Uterus (tissue), 2 donors: ENCODE data around the gene FAM163B.

Experiments
- CTCF ChIP-seq, 4 experiments: fragments of 200-600 bp in 2 of 4; fragments of 450-650 bp in 2 of 4; sonication (generic) in 2 of 4; IDR thresholded peaks; one replicate each; pipeline ENCODE4 v1.5.1; 2016 to 2019; ENCODE audit warnings: antibody characterized with exemption in 4 of 4, mild to moderate bottlenecking in 2 of 4, moderate library complexity in 1 of 4
- POLR2A ChIP-seq, 2 donors: fragments of 450-650 bp; IDR thresholded peaks; one replicate each; pipeline ENCODE4 v1.6.1; 2016; ENCODE audit warnings: antibody characterized with exemption in 2 of 2, mild to moderate bottlenecking in 1 of 2, moderate library complexity in 1 of 2

GRCh38 chr9:133536536-133536935, 72.7 kb downstream of the FAM163B start:
- TF ChIP-seq CTCF (IDR thresholded peaks at IDR 0.05), result no peak
- no peak for TF ChIP-seq POLR2A (IDR thresholded peaks at IDR 0.05)
